Bone marrow (tissue), 2 donors: ENCODE data around the gene TBX5.
"Not testable (repeated sequence)": the region's sequence is repeated elsewhere in the genome, so short reads cannot be mapped to it uniquely, and the experiment has no call there.

ENCODE experiments used
- DNase-seq, 2 donors: peaks; one replicate each; lab custom pipeline; 2025; lab: John Stamatoyannopoulos, UW

The TBX5 gene

DNA sequence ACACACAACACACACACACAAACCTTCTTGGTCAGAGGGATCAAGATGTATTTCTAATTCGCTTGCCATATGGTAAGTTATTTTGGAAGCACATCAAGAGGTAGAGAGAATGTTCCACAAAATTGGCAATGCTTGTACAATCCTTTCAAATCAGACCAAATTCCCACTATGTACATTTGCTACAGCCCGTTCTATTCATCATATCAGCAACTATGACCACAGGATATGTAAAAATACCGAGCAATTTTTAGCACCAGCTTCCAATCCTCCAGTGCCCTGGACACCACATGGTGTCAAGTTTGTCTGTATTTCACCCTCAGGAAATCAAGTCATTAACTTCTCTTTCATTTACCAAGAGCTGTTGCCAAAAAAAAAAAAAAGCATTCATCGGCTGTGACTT lies 21.2 kb downstream of the TBX5 start:
- no peak for DNase-seq

DNA sequence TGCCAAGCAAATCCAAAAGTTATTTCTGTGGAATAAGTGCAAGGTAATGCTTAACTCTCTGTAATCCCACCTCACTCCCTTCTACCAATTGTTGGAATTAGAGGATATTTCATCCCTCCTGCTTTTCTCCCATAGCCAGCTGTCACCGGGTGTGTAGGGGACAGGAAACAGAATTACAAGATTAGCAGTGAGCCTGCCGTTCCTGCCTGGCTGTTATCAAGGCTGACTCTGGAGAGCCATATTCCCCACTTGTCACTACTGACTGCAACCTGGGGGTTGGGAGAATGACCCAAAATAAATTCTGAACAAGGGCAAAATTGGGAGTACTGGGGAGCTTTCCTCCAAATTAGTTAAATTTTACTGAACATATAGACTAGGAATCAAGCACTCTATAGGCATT lies 24.8 kb downstream of the TBX5 start:
- DNase-seq = no peak

- DNase-seq = no peak
Measured at GRCh38 chr12:114371733-114372132, 34.2 kb downstream of the TBX5 start.

- no peak for DNase-seq
Measured at GRCh38 chr12:114371250-114371649, 34.7 kb downstream of the TBX5 start.

- DNase-seq = no peak
Measured at GRCh38 chr12:114368685-114369452, 37.1 kb downstream of the TBX5 start.

GRCh38 chr12:114361992-114362391 lies 44.0 kb downstream of the TBX5 start:
- DNase-seq = no peak

GRCh38 chr12:114361545-114361944 lies 44.4 kb downstream of the TBX5 start:
- DNase-seq = no peak

DNA sequence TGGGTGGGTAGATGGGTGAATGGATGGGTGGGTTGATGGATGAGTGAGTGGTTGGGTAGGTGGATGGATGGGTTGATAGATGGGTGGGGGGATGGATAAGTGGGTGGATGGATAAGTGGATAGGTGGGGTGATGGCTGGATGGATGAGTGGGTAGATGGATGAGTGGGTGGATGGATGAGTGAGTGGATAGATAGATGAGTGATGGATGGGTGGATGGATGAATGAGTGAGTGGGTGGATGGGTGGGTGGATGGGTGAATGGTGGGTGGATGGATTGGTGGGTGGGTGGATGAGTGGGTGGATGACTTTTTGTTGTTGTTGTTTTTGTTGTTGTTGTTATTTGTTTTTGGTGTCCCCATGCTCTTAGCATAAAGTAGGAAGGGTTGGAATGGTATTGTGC lies 45.5 kb downstream of the TBX5 start:
- DNase-seq = no peak

GRCh38 chr12:114355389-114356088 lies 50.4 kb downstream of the TBX5 start:
- no peak for DNase-seq

DNA sequence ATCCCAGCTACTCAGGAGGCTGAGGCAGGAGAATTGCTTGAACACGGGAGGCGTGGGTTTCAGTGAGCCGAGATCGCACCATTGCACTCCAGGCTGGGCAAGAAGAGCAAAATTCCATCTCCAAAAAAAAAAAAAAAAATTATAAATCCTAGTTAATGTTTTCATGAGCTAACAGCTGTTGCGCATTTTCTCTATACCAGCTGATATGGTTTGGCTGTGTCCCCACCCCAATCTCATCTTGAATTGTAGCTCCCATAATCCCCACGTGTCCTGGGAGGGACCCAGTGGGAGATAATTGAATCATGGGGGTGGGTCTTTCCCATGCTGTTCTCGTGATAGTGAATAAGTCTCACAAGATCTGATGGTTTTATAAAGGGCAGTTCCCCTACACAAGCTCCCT lies 56.7 kb downstream of the TBX5 start:
- not testable (repeated sequence) for DNase-seq

GRCh38 chr12:114347861-114348260 lies 58.1 kb downstream of the TBX5 start:
- DNase-seq = no peak

GRCh38 chr12:114344831-114345230 lies 61.1 kb downstream of the TBX5 start:
- no peak for DNase-seq

- DNase-seq = no peak
Measured at GRCh38 chr12:114344303-114344663, 61.7 kb downstream of the TBX5 start.

GRCh38 chr12:114343585-114344302 lies 62.2 kb downstream of the TBX5 start:
- no peak for DNase-seq

DNA sequence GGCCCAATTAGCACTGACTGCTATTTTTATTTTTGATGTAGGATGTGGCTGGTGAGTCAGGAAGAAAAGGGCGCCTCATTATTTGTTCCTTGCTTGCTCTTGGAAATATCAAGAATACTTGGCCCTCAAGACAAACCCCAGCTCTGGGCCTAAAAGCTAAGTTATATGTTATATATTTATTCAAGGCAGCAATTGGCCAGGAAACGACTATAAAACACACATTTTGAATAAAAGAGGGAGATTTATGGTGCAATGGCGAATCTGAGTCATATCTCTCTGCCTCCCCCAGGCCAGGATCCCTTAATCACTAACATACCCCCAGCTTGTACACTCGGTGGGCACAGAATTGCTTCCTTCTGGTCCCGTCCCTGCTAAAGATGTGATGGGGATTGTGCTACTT lies 63.3 kb downstream of the TBX5 start:
- DNase-seq = no peak

DNA sequence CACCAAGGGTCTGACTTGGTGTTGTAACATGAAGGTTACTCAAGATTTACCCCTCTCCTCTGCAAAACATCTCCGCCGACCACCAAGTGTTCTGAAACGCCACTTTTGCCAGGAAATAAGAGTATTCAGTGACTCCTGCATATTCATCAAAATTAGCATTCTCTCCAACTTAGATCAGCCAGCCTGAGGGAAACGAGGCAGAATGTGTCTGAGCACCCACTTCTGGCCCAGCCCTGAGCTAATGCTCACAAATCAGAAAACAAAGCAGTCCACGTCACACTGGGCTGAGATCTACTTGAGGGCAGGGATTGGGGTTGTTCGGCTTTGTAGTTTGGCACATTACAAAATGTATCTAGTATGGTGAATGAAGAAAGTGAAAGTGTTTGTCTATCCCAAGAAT lies 64.3 kb downstream of the TBX5 start:
- DNase-seq = no peak

- DNase-seq = no peak
Measured at GRCh38 chr12:114340231-114340630, 65.7 kb downstream of the TBX5 start.

- DNase-seq = no peak
Measured at GRCh38 chr12:114339626-114340025, 66.3 kb downstream of the TBX5 start.

- no peak for DNase-seq
Measured at GRCh38 chr12:114335607-114336006, 70.3 kb downstream of the TBX5 start.

GRCh38 chr12:114334395-114334794 lies 71.5 kb downstream of the TBX5 start:
- DNase-seq = no peak

- DNase-seq = no peak
Measured at GRCh38 chr12:114328292-114328691, 77.7 kb downstream of the TBX5 start.

DNA sequence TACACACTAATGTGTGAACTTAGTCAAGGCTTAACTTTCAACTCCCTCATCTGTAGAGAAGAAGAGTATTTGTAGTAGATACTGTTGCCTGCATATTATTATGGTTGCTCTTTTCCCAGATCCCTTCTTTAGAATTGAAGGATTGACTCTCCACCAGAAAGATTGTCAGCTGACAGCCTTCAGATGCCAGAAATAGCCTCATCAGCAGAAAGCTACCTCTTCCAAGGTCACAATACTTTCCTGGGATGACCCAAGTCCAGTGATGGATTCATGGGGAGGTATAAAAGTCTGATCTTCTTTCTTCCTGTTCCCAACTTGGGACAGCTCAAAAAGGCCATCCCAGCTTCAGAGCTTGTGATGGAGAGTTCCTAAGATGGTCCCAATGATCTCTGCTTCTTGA lies 78.2 kb downstream of the TBX5 start:
- no peak for DNase-seq

GRCh38 chr12:114321524-114321923 lies 84.4 kb downstream of the TBX5 start:
- DNase-seq = no peak
